HepG2 (cell line): ENCODE measurements around the gene KPNB1. TPM values are rescaled to one million over a fixed set of nuclear protein-coding genes. Genes with fewer than 3 reads are reported as not detected.
A peak's percentile ranks its signal among the peaks of the same experiment; 100 is the strongest.

Experiments used
- BRCA1 ChIP-seq: sonication (generic); formaldehyde crosslinking; IDR thresholded peaks from 2 replicates; pipeline ENCODE4 v1.4.0; 2020; ENCODE audit warnings: missing genetic modification reagents
- GTF3A ChIP-seq: sonication (generic); formaldehyde crosslinking; conservative IDR thresholded peaks from 2 replicates; pipeline ENCODE4 v1.4.0; 2020; ENCODE audit warnings: mild to moderate bottlenecking, missing genetic modification reagents
- HNRNPL ChIP-seq: fragments of 200-400 bp; formaldehyde crosslinking; IDR thresholded peaks from 2 replicates; pipeline ENCODE4 v1.6.1; 2017; ENCODE audit warnings: mild to moderate bottlenecking, low read depth, low read length
- NFAT5 ChIP-seq: sonication (generic); formaldehyde crosslinking; IDR thresholded peaks from 2 replicates; pipeline ENCODE4 v1.4.0; 2020; ENCODE audit warnings: missing genetic modification reagents
- ZBTB2 ChIP-seq: sonication (generic); formaldehyde crosslinking; IDR thresholded peaks from 2 replicates; pipeline ENCODE4 v1.8.0; 2022; ENCODE audit warnings: low read depth, missing genetic modification reagents
- ZNF569 ChIP-seq: sonication (generic); formaldehyde crosslinking; IDR thresholded peaks from 2 replicates; pipeline ENCODE4 v1.5.0; 2020; ENCODE audit warnings: mild to moderate bottlenecking, missing genetic modification reagents, moderate library complexity, borderline replicate concordance
- polyA plus RNA-seq, 8 experiments: library from polyadenylated mRNA; depleted of rRNA in 3 of 8; stranded (reverse) in 7 of 8; unstranded in 1 of 8; fragments of >200 nt; fragmentation: Illumina TruSeq in 4 of 8; extraction: Trizol in 4 of 8; gene quantifications; 2 replicates each; pipeline versions ENCODE4 v1.2.1 to v1.2.3, GENCODE V29; 2011 to 2016; ENCODE audit warnings: low read depth in 4 of 8, missing spikeins in 1 of 8, mixed read lengths in 1 of 8; ENCODE audit not compliant: insufficient read depth in 1 of 8
- total RNA-seq, 5 experiments: library from RNA; depleted of rRNA; stranded (reverse); fragments of >200 nt; fragmentation: Illumina TruSeq; extraction: Trizol; gene quantifications; 2 replicates each; pipeline ENCODE4 v1.2.3, GENCODE V29; 2016; ENCODE audit warnings: low read depth in 1 of 5
- TF ChIP-seq, protein P1 (sequence below), 2 experiments: fragments of 450-650 bp in 1 of 2; sonication (generic) in 1 of 2; formaldehyde crosslinking in 1 of 2; IDR thresholded peaks; 2 replicates each; pipeline versions ENCODE4 v1.6.1 to v1.8.0; 2016 to 2022; ENCODE audit warnings: antibody characterized with exemption in 1 of 2, mild to moderate bottlenecking in 1 of 2, missing genetic modification reagents in 1 of 2
- TF ChIP-seq, protein P2 (sequence below): sonication (generic); formaldehyde crosslinking; IDR thresholded peaks from 2 replicates; pipeline ENCODE4 v1.8.1; 2023; ENCODE audit warnings: mild to moderate bottlenecking, missing genetic modification reagents

The KPNB1 gene
- total and polyA plus RNA-seq, 2 of the 13 experiments (the other 11 are each of a cell fraction or from before 2014, with no cell fraction given) = 164 to 424 TPM

- TF ChIP-seq, protein P1, sequence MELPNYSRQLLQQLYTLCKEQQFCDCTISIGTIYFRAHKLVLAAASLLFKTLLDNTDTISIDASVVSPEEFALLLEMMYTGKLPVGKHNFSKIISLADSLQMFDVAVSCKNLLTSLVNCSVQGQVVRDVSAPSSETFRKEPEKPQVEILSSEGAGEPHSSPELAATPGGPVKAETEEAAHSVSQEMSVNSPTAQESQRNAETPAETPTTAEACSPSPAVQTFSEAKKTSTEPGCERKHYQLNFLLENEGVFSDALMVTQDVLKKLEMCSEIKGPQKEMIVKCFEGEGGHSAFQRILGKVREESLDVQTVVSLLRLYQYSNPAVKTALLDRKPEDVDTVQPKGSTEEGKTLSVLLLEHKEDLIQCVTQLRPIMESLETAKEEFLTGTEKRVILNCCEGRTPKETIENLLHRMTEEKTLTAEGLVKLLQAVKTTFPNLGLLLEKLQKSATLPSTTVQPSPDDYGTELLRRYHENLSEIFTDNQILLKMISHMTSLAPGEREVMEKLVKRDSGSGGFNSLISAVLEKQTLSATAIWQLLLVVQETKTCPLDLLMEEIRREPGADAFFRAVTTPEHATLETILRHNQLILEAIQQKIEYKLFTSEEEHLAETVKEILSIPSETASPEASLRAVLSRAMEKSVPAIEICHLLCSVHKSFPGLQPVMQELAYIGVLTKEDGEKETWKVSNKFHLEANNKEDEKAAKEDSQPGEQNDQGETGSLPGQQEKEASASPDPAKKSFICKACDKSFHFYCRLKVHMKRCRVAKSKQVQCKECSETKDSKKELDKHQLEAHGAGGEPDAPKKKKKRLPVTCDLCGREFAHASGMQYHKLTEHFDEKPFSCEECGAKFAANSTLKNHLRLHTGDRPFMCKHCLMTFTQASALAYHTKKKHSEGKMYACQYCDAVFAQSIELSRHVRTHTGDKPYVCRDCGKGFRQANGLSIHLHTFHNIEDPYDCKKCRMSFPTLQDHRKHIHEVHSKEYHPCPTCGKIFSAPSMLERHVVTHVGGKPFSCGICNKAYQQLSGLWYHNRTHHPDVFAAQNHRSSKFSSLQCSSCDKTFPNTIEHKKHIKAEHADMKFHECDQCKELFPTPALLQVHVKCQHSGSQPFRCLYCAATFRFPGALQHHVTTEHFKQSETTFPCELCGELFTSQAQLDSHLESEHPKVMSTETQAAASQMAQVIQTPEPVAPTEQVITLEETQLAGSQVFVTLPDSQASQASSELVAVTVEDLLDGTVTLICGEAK (IDR thresholded peaks at IDR 0.05) = no peak
- TF ChIP-seq, protein P1 (CRISPR knock-in tag; IDR thresholded peaks at IDR 0.05) = no peak; the same call in 1 of the 2 replicates
- TF ChIP-seq, protein P2, sequence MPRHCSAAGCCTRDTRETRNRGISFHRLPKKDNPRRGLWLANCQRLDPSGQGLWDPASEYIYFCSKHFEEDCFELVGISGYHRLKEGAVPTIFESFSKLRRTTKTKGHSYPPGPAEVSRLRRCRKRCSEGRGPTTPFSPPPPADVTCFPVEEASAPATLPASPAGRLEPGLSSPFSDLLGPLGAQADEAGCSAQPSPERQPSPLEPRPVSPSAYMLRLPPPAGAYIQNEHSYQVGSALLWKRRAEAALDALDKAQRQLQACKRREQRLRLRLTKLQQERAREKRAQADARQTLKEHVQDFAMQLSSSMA (CRISPR knock-in tag) = no peak
- peak; percentile 64; the same call in 1 of the 2 replicates for TF ChIP-seq BRCA1 (CRISPR knock-in tag)
- TF ChIP-seq NFAT5 = no peak
- TF ChIP-seq HNRNPL = no peak
- no peak for TF ChIP-seq ZNF569 (CRISPR knock-in tag)
- TF ChIP-seq ZBTB2 (CRISPR knock-in tag) = peak; percentile 86
- no peak for TF ChIP-seq GTF3A
Observed at GRCh38 chr17:47650525-47651522, 1.1 kb downstream of the KPNB1 start (continued).
